NCI-H446 treated with DMSO at 0.1 percent for 48 hours (cell line): ENCODE results near the gene KRT6A.
"Not testable (repeated sequence)": the region's sequence is repeated elsewhere in the genome, so short reads cannot be mapped to it uniquely, and the experiment has no call there.

Experiments used
- DNase-seq: peaks from one replicate; lab custom pipeline; 2025; lab: John Stamatoyannopoulos, UW

The KRT6A gene

DNA sequence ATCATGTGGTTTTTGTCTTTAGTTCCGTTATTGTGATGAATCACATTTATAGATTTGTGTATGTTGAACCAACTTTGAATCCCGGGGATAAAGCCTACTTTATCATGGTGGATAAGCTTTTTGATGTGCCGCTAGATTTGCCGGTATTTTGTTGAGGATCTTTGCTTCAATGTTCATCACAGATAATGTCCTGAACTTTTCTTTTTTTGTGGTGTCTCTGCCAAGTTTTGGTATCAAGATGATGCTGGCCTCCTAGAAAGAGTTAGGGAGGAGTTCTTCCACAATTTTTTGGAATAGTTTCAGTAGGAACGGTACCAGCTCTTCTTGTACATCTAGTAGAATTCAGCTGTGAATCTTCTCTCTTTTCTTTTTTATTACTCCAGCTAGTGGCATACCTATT is 34.2 kb downstream of the KRT6A start:
- DNase-seq: no peak

GRCh38 chr12:52455821-52456220 is 37.2 kb downstream of the KRT6A start:
- DNase-seq: no peak

GRCh38 chr12:52454411-52455201 is 38.5 kb downstream of the KRT6A start:
- DNase-seq: no peak

GRCh38 chr12:52452101-52452500 is 41.0 kb downstream of the KRT6A start, which contains the start of gene KRT6B:
Gene KRT6B, minus strand, starts transcription at chr12:52452146. Its CDS starts 68 bp downstream, at chr12:52452078.
- DNase-seq: no peak

- DNase-seq: no peak
These were observed 44.8 kb downstream of the KRT6A start for GRCh38 chr12:52448228-52448627.

DNA sequence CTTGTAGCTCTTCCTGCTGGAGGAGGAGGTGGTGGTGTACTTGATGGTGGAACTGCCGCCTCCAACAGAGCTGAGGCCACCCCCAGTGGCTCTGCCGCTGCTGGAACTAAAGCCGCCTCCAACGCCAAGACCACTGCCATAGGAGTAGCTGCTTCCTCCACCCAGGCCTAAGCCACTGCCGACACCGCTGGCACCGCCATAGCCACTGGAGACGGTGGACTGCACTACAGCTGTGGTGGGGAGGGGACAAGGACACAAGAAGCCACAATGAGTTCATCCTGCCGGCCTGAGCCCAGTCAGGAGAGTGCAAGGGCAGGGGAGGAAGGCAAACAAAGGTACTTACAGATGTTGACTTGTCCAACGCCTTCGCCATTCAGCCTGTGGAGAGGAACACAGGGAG is 45.9 kb downstream of the KRT6A start:
- DNase-seq: not testable (repeated sequence)

DNA sequence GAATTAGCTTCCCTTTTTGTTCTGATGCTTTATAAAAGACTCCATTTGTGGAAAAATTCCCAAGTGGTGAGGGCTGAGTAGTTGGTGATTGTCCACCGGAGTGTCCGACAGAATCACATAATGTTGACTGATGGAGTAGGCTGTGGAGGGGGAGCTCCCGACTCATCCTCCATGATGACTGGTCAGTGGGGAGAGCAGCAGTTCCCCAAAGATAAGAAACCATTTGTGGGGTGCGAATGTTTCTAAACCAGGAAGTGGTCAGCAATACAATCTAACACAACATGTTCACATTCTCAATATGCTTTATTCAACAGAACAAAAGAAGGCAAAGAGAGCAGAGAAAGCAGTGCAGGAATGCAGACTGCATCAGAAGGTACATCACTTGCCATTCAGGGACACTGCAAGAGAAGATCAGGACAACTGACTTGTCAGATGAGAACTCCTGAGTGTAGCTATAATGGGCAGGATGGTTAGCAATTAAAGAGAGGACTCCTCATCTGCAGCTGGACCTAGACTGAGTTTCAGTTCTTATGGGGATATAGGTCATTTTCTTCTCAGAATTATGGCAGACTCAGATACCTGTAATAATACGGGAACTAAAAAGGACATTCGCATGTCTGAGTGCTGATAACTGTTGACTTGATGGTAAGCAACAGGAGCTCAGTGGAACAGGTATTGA is 46.6 kb downstream of the KRT6A start:
- DNase-seq: no peak

GRCh38 chr12:52445876-52446275 is 47.2 kb downstream of the KRT6A start:
- no peak for DNase-seq

GRCh38 chr12:52444647-52445595 is 48.1 kb downstream of the KRT6A start:
- DNase-seq: no peak

DNA sequence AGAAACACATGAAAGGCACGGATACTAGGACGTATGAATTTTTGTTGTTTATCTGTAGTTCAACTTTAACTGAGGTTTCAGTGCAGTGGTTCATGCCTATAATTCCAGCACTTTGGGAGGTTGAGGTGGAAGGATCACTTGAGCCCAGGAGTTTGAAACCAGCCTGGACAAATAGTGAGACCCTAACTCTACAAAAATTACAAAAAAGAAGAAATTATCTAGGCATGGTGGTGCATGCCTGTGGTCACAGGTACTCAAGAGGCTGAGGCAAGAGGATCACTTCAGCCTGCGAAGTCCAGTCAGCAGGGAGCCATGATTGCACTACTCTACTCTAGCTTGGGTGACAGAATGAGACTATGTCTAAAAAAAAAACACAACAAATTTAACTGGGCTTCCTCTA is 49.1 kb downstream of the KRT6A start:
- no peak for DNase-seq

GRCh38 chr12:52442600-52443061 is 50.4 kb downstream of the KRT6A start:
- no peak for DNase-seq

DNA sequence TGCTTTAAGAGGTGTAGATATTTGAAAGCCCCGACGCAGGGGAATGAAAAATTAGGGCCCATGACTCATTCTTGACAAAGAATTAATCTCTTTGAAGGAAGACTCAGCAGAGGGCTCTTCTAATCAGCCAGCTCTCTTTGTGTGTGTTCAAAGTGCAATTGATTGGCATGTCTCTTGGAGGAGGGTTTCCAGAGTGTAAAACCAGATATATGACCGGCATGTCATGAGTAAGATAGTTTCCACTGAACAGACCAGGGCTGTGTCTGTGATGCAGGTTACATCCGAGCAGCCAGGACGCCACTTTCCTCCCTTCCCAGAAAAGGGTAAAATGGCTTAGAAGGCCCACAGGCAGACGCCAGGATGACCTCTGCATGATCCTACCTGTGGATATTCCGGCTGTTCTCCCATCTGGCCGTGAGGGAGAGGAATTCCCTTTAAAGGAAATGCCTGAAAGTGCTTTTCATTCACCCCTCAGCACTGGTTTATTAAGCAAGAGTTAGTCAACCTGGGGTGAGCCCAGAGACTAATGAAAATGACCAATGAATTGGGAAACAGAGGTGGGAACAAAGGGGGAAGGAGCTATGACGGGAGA is 51.6 kb downstream of the KRT6A start:
- no peak for DNase-seq

GRCh38 chr12:52440821-52441319 is 52.2 kb downstream of the KRT6A start:
- no peak for DNase-seq

GRCh38 chr12:52439845-52440244 is 53.2 kb downstream of the KRT6A start:
- no peak for DNase-seq

DNA sequence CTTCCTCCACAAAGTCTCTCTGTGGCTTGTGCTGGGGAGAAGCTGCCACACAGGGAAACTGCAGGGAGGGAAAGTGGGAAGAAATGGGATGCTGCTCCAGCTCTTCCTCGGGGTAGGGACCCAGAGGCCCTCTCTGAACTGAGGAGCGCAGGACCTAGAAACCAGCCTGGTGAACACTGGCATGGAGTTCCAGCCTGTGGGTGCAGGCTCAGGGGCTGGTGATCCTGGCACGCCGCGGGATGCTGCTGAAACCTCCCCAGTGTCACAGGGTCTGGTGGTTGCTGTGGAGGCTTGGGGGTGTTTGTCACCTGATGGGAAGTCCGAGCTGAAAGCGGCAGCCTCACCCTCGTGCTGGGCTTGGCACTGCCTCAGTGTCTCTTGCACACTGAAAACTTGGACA is 53.6 kb downstream of the KRT6A start:
- no peak for DNase-seq

DNA sequence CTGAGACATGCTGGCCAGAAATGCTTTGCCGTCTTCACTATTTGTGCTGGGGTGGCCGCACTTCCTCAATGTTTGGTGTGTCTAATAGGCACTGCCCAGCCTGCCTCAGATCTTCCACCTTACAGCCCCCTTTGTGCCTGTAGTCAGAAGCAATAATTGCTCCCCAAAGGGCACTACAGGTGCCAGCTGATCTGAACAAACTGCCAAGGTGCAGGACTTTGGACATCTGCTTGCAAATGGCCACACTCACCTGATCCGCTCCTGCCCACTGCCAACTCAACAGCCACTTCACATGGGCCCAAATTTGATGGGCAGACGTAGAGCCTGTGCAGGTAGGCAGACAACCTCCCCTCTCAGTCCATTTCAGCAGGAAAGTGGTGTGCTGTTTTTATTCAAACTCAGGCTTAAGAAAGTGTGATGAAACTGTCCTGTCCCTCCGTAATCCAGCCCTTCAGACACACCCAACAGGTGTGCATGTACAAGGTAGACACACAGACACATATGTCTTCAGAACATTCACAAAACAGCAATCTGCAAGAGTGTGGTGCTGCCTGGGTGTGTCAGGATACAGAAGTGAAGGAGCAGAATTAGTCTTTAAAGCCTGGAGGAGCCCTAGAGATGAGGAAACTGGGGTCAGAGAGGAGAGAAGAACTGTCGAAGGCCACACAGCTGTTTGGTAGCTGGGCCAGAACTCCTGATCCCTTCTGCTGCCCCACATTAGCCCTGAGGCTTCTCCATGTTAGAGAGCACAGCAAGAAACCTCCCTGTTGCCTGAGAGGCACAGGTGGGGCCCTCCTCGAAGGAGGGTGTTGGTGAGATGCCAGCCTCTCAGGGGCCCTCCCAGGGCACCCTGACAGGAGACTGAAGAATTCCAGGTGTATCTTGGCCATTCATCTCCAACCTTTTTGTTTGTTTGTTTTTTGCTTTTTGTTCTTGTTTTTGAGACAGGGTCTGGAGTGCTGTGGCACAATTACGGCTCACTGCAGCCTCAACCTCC is 54.5 kb downstream of the KRT6A start:
- DNase-seq: no peak

GRCh38 chr12:52437508-52437907 is 55.5 kb downstream of the KRT6A start:
- DNase-seq: no peak
